Hematopoietic multipotent progenitor cell treated with erythropoietin and hydrocortisone succinate and interleukin-3 and kit ligand, for 4 days (in vitro differentiated cells): ENCODE data around the gene DGKE.

ENCODE experiments used
- DNase-seq: peaks from one replicate; pipeline ENCODE4 v3.0.0-alpha.2; 2015

The DGKE gene

DNA sequence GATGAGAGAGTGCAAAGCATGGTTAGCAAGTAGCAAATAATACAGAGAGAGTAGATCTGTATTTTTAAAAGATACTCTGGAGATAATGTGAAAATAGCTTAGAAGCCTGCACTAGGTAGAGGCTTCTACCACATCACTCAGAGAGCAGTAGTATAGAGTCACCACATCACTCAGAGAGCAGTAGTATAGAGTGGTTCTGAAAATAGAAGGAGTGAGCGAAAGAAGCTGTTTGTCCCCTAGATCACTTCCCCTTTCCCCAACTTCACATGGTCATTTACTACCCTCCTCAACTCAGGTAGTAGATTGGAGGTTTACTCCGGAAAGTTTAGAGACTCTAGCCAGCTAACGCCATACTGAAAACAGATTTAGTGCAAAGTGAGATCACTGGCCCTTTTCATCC is 17.1 kb downstream of the DGKE start:
- no peak for DNase-seq

DNA sequence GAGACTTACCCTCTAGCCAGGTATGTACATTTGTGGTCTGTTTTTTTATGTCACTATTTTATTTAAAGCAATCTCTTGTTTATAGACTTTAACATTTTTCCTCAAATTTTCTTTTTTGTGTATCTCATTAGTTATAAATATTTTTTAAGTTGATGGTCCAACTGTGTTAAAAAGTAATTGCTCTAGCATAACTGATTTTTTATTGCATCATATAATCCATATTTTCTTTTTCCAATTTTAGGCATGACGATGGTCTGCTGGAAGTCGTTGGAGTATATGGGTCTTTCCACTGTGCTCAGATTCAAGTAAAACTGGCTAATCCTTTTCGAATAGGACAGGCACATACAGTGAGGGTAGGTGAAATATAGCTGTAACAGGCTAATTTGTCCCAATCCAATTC is 27.9 kb downstream of the DGKE start:
- no peak for DNase-seq

DNA sequence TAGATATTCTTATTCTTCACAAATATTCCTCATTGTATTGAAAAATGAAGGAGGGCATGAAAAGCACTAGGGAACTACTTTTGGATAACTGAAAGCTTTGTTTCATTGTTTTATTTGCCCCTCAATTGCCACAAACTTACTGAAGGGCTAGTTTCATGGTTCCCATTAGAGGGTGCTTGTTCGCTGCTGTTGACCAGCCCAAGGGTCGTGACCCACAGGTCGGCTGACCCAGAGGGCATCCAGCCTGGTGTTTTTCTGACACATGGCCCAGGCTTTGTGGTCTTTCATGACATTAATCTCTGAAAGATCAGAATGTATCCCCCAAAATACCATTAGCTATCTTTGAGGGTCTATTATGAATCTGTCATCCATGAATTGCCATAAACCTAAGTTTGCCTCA is 30.0 kb downstream of the DGKE start:
- DNase-seq, result no peak

DNA sequence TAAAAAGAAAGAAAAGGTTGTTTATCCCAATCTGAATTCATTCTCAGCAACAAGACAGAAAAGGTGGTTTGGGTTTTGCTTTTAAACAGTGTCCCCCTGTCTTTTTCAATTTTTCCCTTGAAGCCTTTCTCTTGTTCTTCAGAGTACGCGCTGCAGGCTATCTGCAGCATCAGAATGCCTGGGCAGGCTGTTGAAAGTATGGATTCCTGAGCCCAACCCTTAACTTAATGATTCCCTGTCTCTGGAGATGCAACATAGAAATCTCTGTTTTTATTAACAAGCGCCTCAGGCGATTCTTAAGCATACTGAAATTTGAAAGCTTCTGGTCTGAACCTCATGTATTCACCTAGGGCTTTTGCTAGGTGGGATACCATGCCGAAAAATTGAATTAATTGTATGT is 32.1 kb downstream of the DGKE start:
- no peak for DNase-seq

DNA sequence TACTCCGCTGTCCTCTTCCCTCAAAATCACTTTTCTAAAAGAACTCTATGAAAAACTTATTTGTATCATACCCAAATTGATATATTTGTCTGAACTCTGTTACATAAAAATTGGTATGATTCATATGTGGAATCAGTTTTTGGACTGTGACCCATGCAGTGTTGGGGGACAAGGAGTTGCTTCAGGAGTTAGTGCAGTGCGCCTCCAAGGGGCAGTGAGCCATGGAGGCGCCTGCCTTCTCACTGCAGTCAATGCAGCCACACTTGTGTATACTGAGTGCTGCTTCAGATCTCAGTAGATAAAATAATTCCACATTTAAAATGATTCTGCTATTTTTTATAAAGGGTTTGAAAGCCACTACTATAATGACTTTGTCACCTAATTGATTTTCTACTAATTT is 32.5 kb downstream of the DGKE start:
- peak; percentile 47 for DNase-seq

GRCh38 chr17:56867948-56868376 is 34.0 kb downstream of the DGKE start:
- DNase-seq, result no peak

- no peak for DNase-seq
Observed at GRCh38 chr17:56868716-56869115, 34.8 kb downstream of the DGKE start.

DNA sequence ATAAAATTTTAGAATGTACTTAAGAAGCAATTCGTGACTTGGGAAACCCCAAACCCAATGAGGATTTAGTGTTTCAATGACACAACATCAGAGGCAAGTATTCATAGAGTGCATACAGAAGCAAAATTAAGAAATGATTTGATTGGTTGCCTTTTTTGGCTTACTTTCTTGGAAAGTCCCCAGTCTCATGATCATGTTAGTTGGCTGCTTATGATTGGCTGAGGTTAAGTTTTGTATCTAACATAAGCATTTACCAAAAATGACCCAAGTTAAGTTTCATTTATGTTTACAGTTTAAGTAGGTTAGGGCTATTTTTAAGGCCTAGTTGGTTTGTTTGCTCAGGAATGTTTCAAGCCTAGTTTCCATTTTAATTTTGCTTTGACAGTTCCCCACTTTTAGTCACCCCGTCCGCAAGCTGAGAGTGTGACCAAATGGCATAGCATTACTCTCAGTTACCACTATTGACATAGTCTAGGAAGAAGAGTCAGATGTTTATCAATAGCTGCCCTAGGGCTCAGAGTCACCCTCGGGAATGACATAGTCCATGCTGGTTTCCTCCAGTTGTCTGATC is 36.2 kb downstream of the DGKE start:
- no peak for DNase-seq

- no peak for DNase-seq
Observed at GRCh38 chr17:56876766-56877179, 42.8 kb downstream of the DGKE start.

DNA sequence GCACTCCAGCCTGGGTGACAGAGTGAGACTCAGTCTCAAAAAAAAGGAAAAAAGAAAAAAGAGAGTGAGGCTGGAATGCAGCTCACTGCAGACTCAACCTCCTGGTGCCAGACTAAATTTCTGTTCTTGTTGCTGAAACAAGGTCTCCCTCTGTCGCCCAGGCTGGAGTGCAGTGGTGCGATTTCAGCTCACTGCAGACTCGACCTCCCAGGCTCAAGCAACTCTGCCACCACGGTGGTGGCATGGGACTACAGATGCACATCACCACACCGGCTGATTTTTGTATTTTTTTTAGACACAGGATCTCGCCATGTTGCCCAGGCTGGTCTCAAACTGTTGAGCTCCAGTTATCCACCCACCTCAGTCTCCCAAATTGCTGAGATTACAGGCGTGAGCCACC is 45.3 kb downstream of the DGKE start:
- no peak for DNase-seq

- DNase-seq, result no peak
Observed at GRCh38 chr17:56880133-56880532, 46.2 kb downstream of the DGKE start.

- DNase-seq, result no peak
Observed at GRCh38 chr17:56880571-56880970, 46.6 kb downstream of the DGKE start.

DNA sequence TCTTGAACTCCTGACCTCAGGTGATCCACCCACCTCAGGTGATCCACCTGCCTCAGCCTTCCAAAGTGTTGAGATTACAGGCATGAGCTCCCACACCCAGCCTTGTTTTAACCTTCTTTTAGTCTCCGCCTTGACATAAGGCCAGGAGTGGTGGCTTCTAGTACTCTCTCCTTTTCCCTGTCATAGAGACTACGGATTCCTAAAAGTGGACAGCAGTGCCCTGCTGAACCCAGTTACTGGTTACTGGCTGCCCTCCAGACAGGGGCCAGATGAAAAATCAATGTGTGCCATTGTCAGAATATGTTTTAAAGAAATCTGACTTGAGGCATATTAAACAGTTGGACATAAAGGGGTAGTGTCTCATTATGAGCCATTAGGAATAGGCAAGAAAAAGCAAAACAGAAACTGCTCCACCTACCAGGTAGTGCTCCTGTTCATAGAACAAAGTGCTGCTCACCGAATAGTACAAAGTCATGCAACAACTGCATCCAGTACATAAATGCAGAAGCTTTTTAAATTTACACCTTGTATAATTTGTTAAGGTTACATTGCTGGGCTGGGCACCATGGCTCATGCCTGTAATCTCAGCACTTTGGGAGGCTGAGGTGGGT is 47.8 kb downstream of the DGKE start:
- DNase-seq, result no peak

DNA sequence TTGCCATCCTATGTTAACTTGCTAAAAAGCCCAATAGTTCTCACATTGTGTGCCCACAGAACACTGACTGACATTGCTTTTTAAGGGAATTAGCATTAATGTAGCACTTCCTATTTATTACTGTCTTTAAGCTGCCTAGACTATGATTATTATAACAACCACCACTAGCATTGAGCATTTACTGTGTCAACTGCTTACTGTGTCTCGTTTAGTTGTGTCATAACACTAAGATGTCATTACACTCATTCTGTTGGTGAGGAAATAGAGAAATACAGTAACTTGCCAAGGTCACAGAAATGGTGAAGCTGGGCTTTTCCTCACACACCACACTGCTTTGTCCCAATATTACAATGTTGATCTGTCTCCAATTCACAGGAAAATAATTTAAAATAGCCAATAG is 49.7 kb downstream of the DGKE start:
- no peak for DNase-seq

GRCh38 chr17:56884483-56885311 is 50.7 kb downstream of the DGKE start:
- DNase-seq, result no peak

DNA sequence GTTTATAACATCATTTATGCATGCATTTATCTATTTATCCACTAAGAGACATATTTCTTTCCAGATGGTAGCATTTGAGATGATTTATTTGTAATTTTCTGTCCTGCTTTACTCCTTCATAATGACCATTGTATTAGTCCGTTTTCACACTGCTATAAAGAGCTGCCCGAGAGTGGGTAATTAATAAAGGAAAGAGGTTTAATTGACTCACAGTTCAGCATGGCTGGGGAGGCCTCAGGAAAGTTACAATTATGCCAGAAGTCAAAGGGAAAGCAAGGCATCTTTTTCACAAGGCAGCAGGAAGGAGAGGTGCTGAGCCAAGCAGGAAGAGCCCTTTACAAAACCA is 51.3 kb downstream of the DGKE start:
- no peak for DNase-seq

- DNase-seq, result no peak
Observed at GRCh38 chr17:56886288-56886731, 52.4 kb downstream of the DGKE start.

- no peak for DNase-seq
Observed at GRCh38 chr17:56887105-56887504, 53.2 kb downstream of the DGKE start.

DNA sequence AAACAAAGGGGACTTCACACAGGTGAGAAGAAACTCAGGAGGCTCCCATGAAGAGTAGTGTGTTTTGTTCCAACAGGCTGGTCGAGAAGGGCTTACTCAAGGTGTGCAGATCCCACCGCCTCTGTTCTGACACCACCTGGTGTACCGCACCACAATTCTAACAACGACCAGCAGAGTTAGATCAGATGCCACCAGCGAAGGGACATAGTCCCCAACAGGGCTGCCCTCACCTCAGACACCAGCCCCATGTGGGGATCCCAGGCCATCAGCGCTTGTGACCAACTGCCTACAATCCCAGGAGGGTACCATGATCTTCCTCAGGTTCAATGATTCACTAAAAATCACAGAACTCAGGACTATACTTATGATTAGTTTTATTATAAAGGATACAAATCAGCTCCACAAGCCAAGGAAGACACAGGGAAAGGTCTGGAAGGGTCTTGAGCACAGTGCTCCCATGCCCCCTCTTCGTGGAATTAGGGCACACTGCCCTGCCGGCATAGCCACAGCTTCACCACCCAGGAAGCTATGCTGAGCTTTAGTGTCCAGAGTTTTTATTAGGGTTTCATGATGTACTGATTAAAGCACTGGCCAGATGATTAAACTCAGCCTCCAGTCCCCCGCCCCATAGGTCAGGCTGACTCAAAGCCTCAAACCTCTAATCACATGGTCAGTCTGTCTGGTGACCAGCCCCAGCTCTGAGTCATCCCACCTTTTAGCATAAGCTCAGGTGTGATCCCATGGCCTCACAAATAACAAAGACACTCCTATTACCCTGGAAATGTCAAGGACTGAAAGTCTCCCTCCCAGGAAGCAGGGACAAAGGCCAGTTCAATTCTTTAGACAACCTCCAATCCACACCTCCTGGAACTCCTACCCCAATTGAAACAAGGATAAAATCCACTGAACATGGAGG is 53.9 kb downstream of the DGKE start:
- no peak for DNase-seq

DNA sequence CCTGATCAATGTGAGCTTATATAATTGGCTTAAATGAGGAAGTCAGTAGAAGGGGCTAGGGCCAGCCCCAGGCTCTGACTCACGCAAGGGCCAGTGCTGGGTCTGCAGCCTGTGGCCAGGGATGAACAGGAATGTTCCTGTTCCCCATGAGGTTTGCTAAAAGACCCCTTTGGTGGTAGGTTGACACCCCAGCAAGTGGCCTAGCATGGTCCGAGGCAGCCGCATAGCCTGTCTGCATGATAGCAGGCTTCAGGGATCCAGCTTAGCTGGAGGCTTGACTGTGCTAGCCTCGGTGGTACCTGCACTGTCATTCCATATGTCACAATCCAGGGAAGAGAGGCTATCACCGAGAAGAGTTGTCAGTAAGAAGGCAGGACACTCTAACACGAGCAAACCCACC is 56.4 kb downstream of the DGKE start:
- no peak for DNase-seq

DNA sequence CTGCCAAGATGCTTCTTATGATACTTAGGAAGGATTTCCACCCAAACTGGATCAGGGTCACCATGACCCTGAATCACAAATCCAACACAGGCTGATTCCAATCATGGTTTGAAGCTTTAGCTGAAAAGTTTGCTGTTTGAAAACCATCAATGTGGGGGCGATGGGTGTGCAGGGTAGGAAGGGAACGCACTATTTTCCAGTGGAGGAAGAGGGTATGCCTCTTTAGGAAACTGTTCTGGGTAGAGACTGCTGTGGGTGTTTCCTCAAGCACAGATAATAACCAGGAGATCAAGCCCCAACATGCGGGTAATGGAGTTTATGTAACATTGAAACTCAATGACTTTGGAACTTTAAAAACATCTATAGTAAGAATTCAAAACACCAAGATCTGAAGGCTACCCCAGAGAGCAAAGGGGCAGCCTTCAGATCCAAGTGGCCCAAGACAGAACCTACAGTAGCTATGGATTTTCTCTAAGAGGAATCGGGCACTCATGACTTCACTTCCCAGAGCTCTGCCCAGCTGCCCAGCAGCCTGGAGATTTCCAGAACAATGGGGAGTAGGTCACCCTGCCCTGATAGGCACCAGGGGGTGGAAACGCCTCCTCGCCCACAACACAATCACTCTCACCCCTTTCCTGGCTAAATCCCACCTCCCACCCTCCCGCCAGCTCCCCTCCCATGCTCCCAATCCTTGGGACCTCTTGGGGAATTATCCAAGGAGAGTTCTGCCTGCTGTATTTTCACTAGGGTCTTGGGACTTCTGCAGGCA is 57.1 kb downstream of the DGKE start:
- DNase-seq, result no peak

GRCh38 chr17:56891751-56892150 is 57.8 kb downstream of the DGKE start:
- DNase-seq, result peak; percentile 57

- DNase-seq, result no peak
Observed at GRCh38 chr17:56892333-56892732, 58.4 kb downstream of the DGKE start.
